Fibroblast of the conjunctiva (primary cell): ENCODE data around the gene ATP8A2.
"Not testable (repeated sequence)": the region's sequence is repeated elsewhere in the genome, so short reads cannot be mapped to it uniquely, and the experiment has no call there.

Source experiments
- DNase-seq: peaks from one replicate; pipeline ENCODE4 v3.0.0-alpha.2; 2010; ENCODE audit warnings: low read depth

Gene ATP8A2

DNA sequence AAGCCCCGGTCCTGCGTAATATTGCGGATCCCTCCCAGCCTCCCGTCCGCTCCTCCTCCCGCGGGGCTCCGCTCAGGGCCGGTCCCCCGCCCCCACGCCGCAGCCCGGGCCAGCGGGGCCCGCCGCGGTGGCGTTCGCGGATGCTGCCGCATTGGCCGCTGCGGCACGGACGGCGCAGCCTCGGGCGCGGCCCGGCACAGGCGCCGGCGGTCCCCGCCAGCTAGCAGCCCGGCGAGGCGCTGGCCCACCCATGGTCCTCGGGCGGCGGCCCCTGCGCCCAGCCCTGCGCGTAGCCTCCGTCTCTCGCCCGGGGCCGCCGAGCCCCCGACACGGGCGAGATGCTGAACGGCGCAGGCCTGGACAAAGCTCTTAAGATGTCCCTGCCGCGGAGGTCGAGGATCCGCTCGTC, at the start of gene ATP8A2:
ATP8A2 (plus strand) TSS at position 100 of the 409 bp plus-strand sequence; CDS start at position 339, 239 bp downstream.
- no peak for DNase-seq

DNA sequence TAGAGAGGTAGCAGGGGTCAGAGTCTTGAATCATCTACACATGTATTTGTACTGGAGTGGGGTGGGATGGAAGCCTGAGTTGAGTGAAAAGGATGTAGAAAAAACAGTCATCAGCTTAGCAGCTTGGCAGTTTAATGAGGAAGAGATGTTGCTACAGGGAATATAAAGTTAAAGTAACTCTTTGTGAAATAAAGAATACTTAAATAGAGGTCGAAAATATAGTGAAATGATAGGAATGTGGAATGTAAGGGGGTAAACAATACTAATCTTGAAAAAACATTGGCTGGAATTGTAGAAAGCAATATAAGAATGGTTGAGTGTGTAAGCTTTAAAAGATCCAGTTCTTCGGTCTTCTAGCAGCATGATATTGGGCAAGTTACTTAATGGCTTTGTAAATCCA, 47.7 kb upstream of the ATP8A2 start:
- no peak for DNase-seq

DNA sequence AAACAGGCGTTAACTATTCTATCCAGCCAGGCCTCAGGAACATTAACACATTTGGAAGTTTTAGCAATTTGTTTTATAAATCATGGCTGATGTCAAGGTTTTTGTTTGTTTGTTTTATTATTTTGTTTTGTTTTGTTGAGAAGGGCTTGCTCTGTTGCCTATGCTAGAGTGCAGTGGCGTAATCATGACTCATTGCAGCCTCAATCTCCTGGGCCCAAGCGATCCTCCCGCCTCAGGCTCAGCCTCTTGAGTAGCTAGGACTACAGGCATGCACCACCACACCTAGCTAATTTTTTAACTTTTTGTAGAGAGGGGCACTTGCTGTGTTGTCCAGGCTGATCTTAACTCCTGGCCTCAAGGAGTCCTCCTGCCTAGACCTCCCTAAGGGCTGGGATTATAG, 42.1 kb upstream of the ATP8A2 start:
- peak; percentile 49 for DNase-seq

DNA sequence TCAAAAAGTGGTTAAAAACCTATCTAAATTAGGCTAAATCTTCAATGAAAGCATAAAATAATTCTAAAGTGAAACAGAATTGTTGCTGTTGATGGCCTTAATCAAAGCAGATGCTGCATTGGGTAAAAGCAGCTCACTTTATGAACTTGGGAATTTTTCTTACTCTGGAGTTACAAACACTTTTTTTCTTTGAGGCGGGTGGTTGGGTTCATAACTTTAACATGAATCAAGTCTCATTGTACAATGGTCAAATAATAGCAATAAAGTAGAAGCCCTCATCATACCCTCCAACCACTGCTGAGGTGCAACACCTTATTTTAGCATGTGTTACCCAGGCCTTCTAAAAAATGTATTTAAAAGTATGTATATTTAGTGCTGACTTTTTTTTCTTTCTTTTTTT, 41.2 kb upstream of the ATP8A2 start:
- no peak for DNase-seq

DNA sequence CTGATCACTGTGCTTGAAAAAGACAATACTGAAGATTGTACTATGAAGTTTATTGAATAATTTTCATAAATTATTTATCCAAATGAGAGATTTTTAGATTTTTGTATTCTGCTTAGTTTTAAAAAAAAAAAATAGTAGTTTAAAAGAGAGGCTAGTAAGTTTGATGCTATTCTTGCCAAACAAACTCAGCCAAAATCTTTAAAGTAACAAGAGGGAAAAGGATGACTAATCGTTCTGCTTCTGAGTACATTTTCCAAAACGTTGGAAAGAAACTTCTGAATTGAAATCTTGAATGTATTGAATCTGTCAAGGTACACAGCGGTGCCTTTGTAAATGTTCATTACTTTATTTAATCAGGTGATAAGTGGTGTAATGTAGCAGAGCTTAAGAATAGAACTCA, 35.9 kb upstream of the ATP8A2 start:
- DNase-seq = no peak

DNA sequence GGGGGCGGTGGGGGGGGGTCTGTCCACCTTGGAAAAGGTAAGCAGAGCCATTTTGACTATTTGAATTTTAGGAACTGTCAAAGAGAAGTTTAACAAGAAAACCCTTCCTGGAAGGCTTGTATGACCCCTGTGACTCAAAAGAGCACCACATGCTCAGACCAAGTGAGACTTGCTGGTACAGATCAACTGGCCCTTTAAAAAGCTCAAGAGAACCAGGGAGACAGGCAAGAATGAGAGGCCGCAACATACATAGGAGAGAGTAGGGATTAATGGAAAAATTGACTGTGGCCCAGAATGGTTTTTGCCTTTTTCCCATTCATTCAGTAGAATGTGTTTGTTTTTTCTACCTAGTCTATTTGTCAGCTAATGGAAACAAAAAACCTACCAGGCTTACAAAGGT, 26.2 kb upstream of the ATP8A2 start:
- DNase-seq = no peak

DNA sequence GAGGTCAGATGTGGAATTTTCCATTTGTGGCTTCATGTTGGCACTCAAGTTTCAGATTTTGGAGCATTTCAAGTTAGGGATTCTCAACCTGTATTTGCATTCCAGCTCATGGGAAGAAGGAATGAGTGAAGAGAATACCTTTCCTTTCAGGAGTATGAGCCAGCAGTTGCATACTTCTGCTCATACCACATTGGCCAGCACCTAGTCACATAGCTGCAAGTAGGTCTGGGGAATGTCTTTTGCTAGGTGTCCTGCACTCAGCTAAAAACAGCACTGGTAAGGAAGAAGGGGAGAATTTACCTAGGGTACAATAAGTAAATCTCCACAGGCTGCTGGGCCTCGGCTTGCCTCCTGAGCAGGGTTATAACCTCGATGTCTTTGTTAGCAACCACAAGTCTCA, 24.6 kb upstream of the ATP8A2 start:
- DNase-seq = no peak

DNA sequence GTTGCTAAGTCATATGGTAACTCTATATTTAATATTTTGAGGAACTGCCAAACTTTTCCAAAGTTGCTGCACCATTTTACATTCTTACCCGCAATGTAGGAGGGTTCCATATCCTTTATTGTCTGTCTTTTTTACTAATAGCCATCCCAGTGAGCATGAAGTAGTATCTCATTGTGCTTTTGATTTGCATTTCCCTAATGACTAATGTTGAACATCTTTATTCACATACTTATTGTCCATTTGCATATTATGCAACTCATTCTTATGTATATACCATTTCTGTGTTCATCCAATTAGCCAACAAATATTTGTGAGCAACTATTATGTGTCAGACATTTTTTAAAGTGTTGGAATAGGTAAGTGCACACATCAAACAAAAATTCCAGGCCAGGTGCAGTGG, 20.4 kb upstream of the ATP8A2 start:
- DNase-seq = no peak

DNA sequence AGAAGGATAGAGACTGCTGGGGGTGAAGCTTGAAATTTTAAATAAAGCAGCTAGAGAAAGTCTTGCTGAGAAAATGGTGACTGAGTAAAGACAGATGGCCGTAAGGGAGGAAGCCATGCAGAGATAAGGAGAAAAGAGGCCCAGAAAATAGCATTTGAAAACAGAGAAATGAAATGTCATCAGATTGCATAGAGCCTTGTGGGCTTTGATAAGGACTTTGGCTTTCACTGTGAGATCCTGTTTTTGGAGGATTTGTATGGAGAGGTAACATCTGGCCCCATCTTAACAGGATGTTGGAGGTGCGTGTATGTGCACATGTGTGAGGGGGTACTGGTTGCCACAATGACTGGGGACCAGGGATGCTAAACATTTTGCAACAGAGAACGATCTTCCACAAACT, 19.5 kb upstream of the ATP8A2 start:
- DNase-seq = no peak

DNA sequence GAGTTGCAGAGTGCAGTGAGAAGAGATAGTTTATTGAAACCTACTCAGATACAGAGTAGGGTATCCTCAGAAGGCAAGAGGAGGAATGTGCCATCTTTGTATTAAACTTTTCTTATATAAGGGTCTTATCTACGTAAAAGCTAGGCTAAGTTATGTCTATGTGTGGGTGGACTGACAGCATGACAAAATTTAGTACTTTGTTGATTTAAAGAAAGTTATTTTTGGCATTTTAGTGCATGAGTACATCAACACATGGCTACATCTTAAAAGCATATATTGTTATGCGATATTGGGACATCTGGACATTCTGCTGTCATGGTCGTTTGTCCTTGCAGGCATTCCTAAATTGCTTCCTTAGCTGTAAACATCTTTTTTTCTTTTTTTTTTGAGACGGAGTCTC, 19.0 kb upstream of the ATP8A2 start:
- no peak for DNase-seq

DNA sequence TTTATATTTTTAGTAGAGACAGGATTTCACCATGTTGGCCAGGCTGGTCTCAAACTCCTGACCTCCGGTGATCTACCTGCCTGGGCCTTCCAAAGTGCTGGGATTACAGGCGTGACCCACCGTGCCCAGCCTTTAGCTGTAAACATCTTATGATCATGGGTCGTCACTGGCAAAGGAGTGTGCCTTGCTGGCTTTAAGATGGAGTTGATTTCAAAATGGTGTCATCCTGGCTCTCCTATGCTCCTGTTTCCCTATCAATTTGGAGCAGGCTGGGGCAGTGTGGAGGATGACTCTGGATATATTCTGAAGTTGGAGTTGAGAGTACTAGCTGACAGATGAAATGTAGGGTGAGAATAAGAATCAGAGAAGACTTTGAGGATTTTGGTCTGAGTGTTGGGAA, 18.4 kb upstream of the ATP8A2 start:
- DNase-seq = no peak

DNA sequence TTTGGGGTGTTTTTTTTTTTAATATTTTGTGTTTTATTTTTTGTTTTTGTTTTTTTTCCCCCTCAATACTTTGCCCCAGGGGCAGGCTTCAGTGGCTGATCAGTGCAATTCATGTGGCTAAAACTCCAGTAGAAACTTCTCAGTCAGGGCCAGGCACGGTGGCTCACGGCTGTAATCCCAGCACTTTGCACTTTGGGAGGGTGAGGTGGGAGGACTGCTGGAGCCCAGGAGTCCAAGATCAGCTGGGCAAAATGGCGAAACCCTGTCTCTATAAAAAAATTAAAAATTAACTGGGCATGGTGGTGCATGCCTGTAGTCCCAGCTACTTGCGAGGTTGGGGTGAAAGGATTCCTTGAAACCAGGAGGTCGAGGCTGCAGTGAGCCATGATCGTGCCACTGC, 17.4 kb upstream of the ATP8A2 start:
- DNase-seq = no peak

DNA sequence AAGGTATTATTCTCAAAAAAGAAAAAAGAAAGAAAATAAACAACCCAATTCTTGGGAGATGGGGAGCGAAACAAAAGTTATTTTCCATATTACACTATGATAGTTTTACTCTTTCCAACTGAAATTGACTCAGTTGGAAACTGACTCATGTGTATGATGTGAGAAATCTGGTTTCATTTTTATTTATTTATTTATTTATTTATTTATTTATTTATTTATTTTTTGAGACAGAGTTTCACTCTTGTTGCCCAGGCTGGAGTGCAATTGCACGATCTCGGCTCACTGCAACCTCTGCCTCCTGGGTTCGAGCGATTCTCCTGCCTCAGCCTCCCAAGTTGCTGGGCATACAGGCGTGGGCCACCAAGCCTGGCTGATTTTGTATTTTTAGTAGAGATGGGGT, 11.3 kb upstream of the ATP8A2 start:
- DNase-seq = not testable (repeated sequence)

DNA sequence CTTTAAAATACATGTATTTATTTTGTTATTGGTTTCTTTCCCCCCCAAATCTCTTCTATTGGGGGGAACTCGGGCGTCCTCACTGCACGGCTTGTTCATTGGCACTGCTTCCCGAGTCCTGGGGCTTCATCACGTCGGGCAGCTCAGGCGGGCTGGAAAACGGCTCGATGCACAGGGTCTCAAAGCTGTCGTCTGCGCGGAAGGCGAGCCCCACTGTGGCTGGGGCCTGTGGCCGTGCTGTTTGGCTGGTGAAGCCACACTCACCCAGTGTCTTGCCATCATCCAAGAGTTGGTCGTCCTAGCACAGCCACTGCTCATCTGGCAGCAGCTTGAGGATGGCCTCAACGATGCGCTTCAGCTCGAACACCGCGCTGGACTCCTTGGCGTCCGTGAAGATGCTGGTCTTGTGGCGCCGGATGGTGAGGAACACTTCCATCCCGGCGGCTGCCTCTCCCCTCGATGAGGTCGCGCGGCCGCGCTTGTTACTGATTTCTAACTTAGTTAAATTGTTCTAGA, 6.0 kb upstream of the ATP8A2 start:
- no peak for DNase-seq

DNA sequence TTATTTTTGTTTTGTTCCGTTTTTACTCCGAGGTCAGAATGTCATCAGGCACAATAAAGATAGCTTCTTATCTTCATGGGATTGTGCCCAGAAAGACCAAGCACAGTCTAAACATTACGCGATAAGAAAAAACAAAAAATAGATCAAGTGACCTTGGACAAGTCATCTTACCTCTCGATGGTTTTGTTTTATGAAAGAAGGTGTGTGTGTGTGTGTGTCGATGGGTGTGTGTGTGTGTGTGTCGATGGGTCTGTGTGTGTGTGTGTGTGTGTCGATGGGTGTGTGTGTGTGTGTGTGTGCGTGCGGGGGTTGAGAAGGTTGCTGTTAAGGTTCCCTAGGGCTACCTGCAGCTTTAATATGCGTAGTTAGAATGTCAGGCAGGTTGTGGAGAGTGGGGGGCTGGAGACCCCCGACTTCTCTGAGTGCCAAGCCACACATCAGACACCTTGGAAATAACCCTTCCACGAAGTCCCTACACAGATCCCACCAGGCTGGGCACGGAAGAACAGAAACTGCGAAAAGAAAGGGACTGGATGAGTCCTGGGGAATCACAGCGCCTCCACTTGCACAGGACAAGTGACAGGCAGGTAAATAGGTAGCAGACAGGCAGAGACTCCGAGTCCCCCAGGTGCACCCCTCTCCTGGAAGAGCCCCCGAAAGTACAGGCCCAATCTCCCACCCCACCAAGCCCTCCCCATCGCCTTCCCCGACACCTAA, 458 bp upstream of the ATP8A2 start:
- DNase-seq = no peak

DNA sequence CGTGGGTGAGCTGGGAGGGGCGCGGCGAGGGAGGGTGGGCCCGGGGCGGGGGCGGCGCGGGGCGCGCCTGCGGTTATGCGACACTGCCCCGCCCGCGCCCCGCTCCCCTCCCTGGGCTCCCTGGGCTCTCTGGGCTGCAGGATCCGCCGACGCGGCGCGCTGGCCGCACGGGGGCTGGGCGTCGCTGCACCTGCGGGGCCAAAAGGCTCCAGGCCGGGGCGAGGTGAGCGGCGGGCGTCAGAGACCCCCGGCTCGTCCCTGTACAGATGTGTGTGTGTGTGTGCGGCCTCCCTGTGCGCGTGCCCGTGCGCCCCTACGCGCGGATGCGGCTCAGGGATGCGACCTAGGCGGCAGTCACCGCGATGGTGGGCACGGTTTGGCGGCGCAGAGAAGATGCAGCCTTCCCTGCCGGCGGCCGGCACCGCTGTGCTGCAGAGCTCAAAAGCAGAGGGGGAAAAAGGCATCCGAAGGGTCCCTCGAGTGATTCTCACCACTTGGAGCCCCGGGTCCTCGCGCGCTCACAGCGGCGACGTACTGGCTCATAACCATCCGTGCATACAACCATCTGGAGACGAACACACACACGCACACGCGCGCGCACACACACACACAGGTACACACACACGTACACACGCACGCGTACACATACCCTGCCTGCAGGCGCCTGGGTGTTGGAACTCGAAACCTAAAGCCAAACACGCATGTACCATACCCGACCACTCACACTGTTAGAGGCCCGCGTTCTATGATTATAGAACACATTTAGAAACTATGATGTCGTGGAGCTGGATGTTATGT, 709 bp downstream of the ATP8A2 start:
- DNase-seq = no peak

DNA sequence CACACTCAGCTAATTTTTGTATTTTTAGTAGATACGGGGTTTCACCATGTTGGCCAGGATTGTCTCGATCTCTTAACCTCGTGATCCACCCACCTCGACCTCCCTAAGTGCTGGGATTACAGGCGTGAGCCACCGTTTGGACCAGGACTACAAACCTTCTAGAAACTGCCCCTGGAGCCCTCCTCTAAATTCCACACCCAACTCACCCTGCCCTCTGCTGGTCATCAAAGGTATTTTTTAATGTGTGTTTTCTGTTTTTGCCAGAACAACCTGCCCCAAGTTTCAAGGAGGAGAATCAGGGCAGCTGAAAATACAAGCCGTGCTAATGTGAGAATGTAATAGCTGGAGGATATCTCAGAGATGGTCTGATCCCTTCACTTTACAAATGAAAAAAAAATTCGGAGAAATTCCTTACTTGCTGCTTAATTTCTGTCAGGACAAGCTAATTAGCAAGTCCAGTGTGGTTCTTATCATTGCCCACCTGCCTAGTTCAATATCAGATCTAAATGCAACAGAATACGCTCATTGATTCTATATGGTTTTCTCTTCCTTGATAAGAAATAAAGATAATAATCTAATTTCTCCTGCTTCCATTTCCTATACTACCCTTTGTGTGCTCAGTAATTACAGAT, 4.1 kb downstream of the ATP8A2 start:
- peak; percentile 27 for DNase-seq

DNA sequence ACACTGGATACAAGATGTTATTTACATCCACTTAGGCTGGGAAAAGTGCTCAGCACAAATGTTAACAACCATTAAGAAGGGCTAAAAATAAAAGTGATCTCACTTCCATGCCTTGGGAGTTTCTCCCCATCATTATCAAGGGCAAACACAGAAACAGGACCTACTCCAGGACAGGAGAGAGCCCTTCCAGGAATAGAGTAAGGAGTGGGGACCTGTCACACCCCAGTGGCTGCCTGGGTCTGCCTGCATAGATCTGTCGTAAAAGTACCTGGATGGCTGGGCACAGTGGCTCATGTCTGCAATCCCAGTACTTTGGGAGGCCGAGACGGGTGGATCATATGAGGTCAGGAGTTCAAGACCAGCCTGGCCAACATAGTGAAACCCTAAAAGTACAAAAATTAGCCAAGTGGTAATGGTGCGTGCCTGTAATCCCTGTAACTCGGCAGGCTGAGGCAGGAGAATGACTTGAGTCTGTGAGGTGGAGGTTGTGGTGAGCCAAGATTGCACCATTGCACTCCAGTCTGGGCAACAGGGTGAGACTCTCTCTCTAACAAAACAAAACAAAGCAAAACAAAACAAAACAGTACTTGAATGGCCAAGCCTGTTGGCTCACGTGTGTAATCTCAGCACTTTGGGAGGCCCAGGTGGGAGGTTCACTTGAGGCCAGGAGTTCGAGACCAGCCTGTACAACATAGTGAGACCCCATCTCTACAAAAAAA, 5.6 kb downstream of the ATP8A2 start:
- DNase-seq = no peak

DNA sequence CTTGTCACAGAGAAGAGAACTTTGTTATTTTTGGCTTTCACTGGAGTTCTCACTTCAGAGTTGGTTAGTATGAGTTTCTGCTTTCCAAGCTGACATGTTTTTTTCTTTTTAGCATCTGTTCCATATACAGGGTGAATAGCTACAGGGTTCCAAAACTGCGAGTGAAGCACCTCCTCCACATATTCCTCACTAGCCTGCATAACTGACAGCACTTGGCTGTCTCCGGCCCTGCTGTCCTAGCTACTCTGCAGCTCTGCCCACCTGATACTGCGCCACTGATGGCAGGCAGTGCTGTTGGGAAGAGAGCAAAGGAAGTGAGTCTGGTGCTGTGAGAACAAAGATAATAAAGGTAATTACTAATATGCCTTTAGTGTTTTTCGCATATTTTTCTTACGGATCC, 6.8 kb downstream of the ATP8A2 start:
- DNase-seq = no peak

DNA sequence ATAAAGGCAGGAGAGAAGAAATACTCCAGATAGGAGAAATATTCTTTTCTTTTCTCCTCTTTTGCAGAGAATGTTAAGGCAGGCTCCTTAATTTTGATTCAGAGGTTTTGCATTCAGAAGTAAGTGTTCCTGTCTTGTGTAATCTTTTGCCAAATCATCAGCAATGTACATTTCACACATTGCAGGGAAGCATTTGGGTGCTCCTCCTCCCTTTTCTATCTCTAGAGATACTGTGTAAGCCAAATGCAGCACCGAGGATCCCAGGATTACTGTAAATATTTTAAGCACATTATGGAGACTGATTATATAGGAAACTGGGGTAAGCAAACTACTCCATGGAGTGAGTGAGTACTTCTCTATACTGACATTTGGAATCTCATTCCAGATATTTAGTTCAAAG, 7.2 kb downstream of the ATP8A2 start:
- no peak for DNase-seq

DNA sequence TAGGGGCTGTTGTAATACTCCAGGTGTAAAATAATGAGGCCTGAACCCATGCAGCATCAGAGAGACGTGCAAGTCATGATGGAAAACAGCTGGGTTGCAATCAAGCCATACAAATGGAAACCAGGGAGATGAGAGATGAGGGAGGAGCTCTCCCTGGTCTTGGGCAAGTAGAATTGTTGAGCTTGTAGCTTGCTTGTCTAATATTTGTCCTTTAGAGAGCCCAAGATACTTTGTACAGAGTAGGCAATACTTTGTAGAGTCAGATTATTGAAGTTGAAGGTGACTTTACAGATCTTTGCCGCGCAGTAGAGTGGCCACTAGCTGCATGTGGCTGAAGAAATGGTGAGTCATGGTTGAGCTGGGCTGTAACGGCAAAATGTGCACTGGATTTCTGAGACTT, 8.3 kb downstream of the ATP8A2 start:
- DNase-seq = no peak

DNA sequence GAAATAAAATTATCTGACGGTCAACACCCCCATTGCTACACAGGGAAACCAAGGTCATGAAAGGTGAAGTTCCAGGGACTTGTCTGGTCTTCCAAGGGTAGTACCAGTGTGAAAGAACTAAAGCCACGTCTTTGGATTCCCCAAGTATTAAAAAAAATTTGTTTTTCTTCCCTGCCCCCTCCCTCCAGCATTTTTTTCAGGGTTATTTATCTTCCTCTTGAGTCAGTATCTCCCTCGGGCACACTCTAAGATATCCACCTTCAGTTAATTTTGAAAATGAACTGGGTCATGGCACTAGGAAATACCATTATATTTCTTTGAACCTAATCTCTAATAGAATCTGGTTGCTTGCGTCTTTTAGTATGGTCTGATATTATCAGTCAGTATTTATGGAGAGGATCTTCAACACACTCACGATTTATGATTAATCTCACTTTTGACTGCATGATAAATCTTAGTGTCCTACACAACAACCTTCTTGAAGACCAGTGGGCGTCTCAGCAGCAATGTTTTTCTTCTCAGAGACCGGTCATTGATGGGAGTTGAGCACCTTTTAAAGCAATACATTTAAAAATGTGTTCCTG, 9.1 kb downstream of the ATP8A2 start:
- no peak for DNase-seq
